DND-41 (cell line): ENCODE data around the gene AQP2.

Experiments used
- ATAC-seq: fragments of 200-7000 bp; cut with Tn5 transposase; 3 replicates; pipeline ENCODE4 v1.9.1; 2021; ENCODE audit warnings: low read depth; ENCODE audit not compliant: insufficient read depth
- DNase-seq: peaks from one replicate; pipeline ENCODE4 v3.0.0-alpha.2; 2020
- H2AFZ ChIP-seq: 2 replicates; pipeline ENCODE4 v1.6.0; 2012; ENCODE audit warnings: low read depth, low read length
- H3K27ac ChIP-seq: 2 replicates; pipeline ENCODE4 v1.5.1; 2012; ENCODE audit warnings: low read length, inconsistent platforms
- H3K27me3 ChIP-seq: fragments of 200-600 bp; sonication (generic); 2 replicates; pipeline ENCODE4 v1.6.0; 2012; ENCODE audit warnings: low read length, mild to moderate bottlenecking, inconsistent platforms; ENCODE audit not compliant: insufficient read depth, poor library complexity
- H3K36me3 ChIP-seq: 2 replicates; pipeline ENCODE4 v1.5.1; 2012; ENCODE audit warnings: low read length, inconsistent platforms; ENCODE audit not compliant: insufficient read depth
- H3K4me1 ChIP-seq: 2 replicates; pipeline ENCODE4 v1.5.1; 2012; ENCODE audit warnings: mild to moderate bottlenecking, low read length; ENCODE audit not compliant: insufficient read depth
- H3K4me2 ChIP-seq: 2 replicates; pipeline ENCODE4 v1.6.0; 2012; ENCODE audit warnings: mild to moderate bottlenecking, moderate library complexity, low read length, inconsistent platforms; ENCODE audit not compliant: insufficient read depth
- H3K4me3 ChIP-seq, 2 experiments: fragments of 200-600 bp in 1 of 2; shearing (Covaris generic) in 1 of 2; 2 replicates each; pipeline ENCODE4 v1.5.1; 2012 to 2016; ENCODE audit warnings: inconsistent platforms in 2 of 2, low read length in 2 of 2, mild to moderate bottlenecking in 2 of 2, low read depth in 1 of 2, moderate library complexity in 1 of 2
- H3K79me2 ChIP-seq: 2 replicates; pipeline ENCODE4 v1.6.0; 2012; ENCODE audit warnings: low read length, inconsistent platforms; ENCODE audit not compliant: insufficient read depth
- H3K9ac ChIP-seq: 2 replicates; pipeline ENCODE4 v1.6.0; 2012; ENCODE audit warnings: low read depth, mild to moderate bottlenecking, inconsistent platforms, low read length, moderate library complexity
- H3K9me3 ChIP-seq: 2 replicates; pipeline ENCODE4 v1.5.1; 2012; ENCODE audit warnings: low read length, moderate library complexity, mild to moderate bottlenecking, inconsistent platforms; ENCODE audit not compliant: insufficient read depth, severe bottlenecking
- H4K20me1 ChIP-seq: 2 replicates; pipeline ENCODE4 v1.6.0; 2012; ENCODE audit warnings: low read length; ENCODE audit not compliant: insufficient read depth
- EZH2 ChIP-seq: IDR thresholded peaks from 3 replicates; pipeline ENCODE4 v1.6.1; 2012; ENCODE audit warnings: borderline replicate concordance, low read depth, mild to moderate bottlenecking, moderate library complexity, low read length, inconsistent platforms; ENCODE audit not compliant: severe bottlenecking
- TF ChIP-seq, protein P1 (sequence below): IDR thresholded peaks from 2 replicates; pipeline ENCODE4 v1.5.1; 2012; ENCODE audit warnings: borderline replicate concordance, low read length, moderate library complexity, mild to moderate bottlenecking; ENCODE audit not compliant: poor library complexity, severe bottlenecking; ENCODE audit errors: extremely low read depth

Gene AQP2

DNA sequence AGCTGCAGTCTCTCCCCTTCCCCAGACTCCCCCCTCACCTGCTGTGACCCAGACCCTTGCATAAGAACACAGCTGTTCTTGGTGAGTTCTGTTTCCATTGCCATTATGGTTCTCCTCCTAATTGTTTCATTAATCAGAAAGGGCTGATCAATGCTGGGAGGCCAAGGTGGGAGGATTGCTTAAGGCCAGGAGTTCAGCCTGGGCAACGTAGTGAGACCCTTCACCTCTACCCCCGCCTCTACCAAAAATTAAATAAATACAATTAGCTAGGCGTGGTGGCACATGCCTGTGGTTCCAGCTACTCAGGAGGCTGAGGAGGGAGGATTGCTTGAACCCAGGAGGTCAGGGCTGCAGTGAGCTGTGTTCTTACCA, 29.6 kb upstream of the AQP2 start:
- no peak overlapping the region for H3K9ac ChIP-seq

DNA sequence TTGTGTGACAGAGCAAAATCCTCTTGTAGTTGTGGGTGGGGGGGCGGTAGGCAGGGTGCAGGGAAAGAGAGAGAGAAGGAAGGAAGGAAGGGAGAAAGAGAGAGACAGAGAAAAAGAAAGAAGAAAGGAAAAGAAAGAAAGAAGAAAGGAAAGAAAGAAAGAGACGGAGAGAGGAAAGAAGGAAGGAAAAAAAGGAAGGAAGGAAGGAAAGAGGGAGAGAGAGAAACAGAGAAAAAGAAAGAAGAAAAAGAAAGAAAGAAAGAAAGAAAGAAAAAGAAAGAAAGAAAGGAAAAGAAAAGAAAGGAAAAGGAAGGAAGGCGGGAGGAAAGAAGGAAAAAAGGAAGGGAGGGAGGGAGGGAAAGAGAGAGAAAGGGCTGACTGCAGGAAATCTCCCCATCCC, 29.2 kb upstream of the AQP2 start:
- H3K79me2 ChIP-seq, result no peaks in the 10 kb centered on the region
- H3K27ac ChIP-seq, result no peak overlapping the region
- H4K20me1 ChIP-seq, result peaks cover 4% of the 10 kb centered on the region; the same call in 1 of the 2 replicates
- H2AFZ ChIP-seq, result no peak overlapping the region
- TF ChIP-seq, protein P1, sequence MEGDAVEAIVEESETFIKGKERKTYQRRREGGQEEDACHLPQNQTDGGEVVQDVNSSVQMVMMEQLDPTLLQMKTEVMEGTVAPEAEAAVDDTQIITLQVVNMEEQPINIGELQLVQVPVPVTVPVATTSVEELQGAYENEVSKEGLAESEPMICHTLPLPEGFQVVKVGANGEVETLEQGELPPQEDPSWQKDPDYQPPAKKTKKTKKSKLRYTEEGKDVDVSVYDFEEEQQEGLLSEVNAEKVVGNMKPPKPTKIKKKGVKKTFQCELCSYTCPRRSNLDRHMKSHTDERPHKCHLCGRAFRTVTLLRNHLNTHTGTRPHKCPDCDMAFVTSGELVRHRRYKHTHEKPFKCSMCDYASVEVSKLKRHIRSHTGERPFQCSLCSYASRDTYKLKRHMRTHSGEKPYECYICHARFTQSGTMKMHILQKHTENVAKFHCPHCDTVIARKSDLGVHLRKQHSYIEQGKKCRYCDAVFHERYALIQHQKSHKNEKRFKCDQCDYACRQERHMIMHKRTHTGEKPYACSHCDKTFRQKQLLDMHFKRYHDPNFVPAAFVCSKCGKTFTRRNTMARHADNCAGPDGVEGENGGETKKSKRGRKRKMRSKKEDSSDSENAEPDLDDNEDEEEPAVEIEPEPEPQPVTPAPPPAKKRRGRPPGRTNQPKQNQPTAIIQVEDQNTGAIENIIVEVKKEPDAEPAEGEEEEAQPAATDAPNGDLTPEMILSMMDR, result no peak
- TF ChIP-seq EZH2, result no peak
- no peaks in the 10 kb centered on the region for H3K4me1 ChIP-seq
- H3K9me3 ChIP-seq, result no peaks in the 10 kb centered on the region
- no peak for DNase-seq
- no peaks in the 10 kb centered on the region for H3K27me3 ChIP-seq
- no peak overlapping the region for H3K4me2 ChIP-seq
- no peaks in the 10 kb centered on the region for H3K36me3 ChIP-seq
- H3K4me3 ChIP-seq, result no peak overlapping the region
- no peak for ATAC-seq
- no peak overlapping the region for H3K9ac ChIP-seq

More for the DNA sequence above, 29.6 kb upstream of the AQP2 start:
- Histone ChIP-seq H3K27me3 (no peaks in the 10 kb centered on the region), H3K4me1 (no peaks in the 10 kb centered on the region), H3K4me3 (no peak overlapping the region), H3K4me2 (no peak overlapping the region), H2AFZ (no peak overlapping the region), H3K9me3 (no peaks in the 10 kb centered on the region), H3K36me3 (no peaks in the 10 kb centered on the region), H4K20me1 (peaks cover 4% of the 10 kb centered on the region; the same call in 1 of the 2 replicates), H3K27ac (no peak overlapping the region), H3K79me2 (no peaks in the 10 kb centered on the region)
- TF ChIP-seq EZH2, result no peak
- TF ChIP-seq, protein P1, result no peak
- ATAC-seq (no peak), DNase-seq (no peak)

DNA sequence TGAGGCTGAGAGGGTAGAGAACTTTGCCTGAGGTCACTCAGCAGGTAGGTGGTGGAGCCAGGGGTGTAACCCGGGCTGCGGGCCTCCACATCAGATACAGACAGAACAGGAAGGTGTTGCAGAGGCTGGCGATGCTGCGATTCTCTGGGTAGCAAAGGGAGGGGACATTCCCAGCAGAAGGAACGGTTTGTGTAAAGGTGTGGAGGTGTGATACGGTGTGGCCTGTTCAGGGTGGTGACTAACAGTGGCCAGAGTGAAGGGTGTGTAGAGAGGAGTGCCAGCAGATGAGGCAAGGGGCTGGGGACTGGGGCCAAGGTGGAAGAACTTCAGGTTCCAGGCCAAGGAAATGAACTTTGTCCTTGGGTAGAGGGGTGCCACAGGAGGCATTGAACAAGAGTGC, 28.6 kb upstream of the AQP2 start:
- ATAC-seq (no peak), DNase-seq (no peak)
- no peaks in the 10 kb centered on the region for H3K79me2 ChIP-seq
- no peak overlapping the region for H3K9ac ChIP-seq
- H2AFZ ChIP-seq, result no peak overlapping the region
- no peaks in the 10 kb centered on the region for H3K9me3 ChIP-seq
- H3K4me2 ChIP-seq, result no peak overlapping the region
- no peaks in the 10 kb centered on the region for H3K27me3 ChIP-seq
- no peaks in the 10 kb centered on the region for H3K4me1 ChIP-seq
- H3K36me3 ChIP-seq, result no peaks in the 10 kb centered on the region
- H4K20me1 ChIP-seq, result peaks cover 4% of the 10 kb centered on the region; the same call in 1 of the 2 replicates
- no peak overlapping the region for H3K27ac ChIP-seq
- no peak overlapping the region for H3K4me3 ChIP-seq
- TF ChIP-seq, protein P1, result no peak
- no peak for TF ChIP-seq EZH2

DNA sequence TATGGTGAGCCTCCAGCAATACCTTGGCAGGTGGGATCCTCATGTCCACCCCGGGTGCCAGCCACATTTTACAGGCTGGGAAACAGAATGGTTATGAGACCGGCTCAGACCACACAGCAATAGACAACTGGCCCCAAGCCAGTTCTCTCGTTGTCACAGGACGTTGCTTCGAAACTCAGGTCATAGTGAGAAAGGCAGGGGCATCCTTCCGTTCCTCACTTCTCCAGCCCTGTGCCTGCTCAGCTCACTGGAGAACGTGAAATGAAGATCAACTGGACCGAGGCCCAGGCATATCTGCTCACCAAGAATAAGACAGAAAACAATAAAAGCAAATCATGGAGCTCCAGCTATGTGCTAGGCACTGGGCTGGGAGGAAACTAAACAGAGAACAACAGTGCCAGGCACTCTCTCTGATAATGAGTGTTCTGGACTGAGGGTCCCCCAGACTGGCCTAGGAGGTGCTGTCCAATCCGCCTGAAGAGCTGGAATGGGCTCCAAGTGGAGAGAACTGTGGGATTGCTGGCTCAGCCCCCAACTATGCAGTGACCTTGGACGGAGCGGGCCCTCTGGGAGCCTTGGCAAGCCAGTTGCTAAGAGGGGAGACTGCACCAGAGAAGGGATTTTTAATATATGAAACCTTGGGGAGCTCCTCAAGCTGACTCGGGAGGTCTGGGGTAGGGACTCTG, 28.0 kb upstream of the AQP2 start:
- H3K9me3 ChIP-seq, result no peaks in the 10 kb centered on the region
- no peak overlapping the region for H3K9ac ChIP-seq
- no peak overlapping the region for H2AFZ ChIP-seq
- TF ChIP-seq EZH2, result no peak
- H3K27ac ChIP-seq, result no peak overlapping the region
- no peaks in the 10 kb centered on the region for H3K4me1 ChIP-seq
- H3K79me2 ChIP-seq, result no peaks in the 10 kb centered on the region
- no peak overlapping the region for H3K4me2 ChIP-seq
- ATAC-seq (no peak), DNase-seq (no peak)
- H3K36me3 ChIP-seq, result no peaks in the 10 kb centered on the region
- peaks cover 4% of the 10 kb centered on the region; the same call in 1 of the 2 replicates for H4K20me1 ChIP-seq
- no peaks in the 10 kb centered on the region for H3K27me3 ChIP-seq
- no peak overlapping the region for H3K4me3 ChIP-seq
